Rectal smooth muscle tissue (tissue), 1 donor: ENCODE measurements around the gene LIPE.

ENCODE experiments used
- H3K27ac ChIP-seq: one replicate; pipeline ENCODE4 v1.7.0; 2013; ENCODE audit warnings: low read depth, low read length, inconsistent platforms
- H3K27me3 ChIP-seq: one replicate; pipeline ENCODE4 v1.7.0; 2013; ENCODE audit warnings: low read length; ENCODE audit not compliant: control insufficient read depth, insufficient read depth
- H3K36me3 ChIP-seq: one replicate; pipeline ENCODE4 v1.7.0; 2013; ENCODE audit warnings: low read length; ENCODE audit not compliant: control insufficient read depth, insufficient read depth
- H3K4me1 ChIP-seq: one replicate; pipeline ENCODE4 v1.7.0; 2013; ENCODE audit warnings: low read length; ENCODE audit not compliant: control insufficient read depth, insufficient read depth
- H3K4me3 ChIP-seq: one replicate; pipeline ENCODE4 v1.7.0; 2013; ENCODE audit warnings: low read length
- H3K9ac ChIP-seq: one replicate; pipeline ENCODE4 v1.7.0; 2013; ENCODE audit warnings: low read length

The LIPE gene

DNA sequence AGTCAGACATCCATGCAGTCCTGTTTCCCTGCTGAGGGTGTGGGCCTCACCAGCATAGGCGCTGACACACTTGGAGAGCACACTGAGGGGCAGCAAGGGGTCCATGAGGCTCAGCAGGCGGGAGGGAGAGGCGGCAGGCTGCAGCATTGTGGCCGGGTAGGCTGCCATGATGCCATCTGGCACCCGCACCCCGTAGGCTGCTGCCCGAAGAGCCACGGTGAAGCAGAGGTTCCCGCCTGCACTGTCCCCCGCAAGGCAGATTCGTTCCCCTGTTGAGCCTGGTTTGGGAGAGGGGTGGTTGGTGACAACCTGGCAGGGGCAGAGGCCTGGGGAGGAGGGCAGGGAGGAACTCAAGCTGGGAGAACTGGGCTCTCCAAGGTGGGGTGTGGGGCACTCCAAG, 21.1 kb downstream of the LIPE start:
- Histone ChIP-seq H3K4me3 (no peak overlapping the region), H3K27me3 (no peaks in the 10 kb centered on the region), H3K9ac (no peak overlapping the region), H3K4me1 (no peaks in the 10 kb centered on the region), H3K27ac (no peak overlapping the region), H3K36me3 (peaks cover 2% of the 10 kb centered on the region)

DNA sequence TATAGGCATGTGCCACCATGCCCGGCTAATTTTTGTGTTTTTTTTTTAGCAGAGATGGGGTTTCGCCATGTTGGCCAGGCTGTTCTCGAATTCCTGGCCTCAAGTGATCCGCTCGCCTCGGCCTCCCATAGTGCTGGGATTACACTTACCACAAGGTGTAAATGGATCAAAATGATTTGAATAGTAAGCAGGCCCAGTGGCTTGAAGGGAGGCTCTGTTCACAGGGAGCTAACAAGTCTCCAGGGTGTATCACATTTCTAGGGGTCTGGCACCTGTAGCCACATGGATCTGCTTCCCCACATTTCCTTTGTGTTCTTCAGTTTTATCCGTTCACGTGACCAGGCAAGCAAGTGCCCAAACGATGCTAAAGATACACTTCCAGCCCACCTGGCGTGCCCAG, 23.6 kb downstream of the LIPE start:
- peaks cover 2% of the 10 kb centered on the region for H3K36me3 ChIP-seq
- H3K9ac ChIP-seq: no peak overlapping the region
- H3K27me3 ChIP-seq: no peaks in the 10 kb centered on the region
- peaks cover 3% of the 10 kb centered on the region for H3K4me1 ChIP-seq
- no peak overlapping the region for H3K4me3 ChIP-seq
- H3K27ac ChIP-seq: no peak overlapping the region

DNA sequence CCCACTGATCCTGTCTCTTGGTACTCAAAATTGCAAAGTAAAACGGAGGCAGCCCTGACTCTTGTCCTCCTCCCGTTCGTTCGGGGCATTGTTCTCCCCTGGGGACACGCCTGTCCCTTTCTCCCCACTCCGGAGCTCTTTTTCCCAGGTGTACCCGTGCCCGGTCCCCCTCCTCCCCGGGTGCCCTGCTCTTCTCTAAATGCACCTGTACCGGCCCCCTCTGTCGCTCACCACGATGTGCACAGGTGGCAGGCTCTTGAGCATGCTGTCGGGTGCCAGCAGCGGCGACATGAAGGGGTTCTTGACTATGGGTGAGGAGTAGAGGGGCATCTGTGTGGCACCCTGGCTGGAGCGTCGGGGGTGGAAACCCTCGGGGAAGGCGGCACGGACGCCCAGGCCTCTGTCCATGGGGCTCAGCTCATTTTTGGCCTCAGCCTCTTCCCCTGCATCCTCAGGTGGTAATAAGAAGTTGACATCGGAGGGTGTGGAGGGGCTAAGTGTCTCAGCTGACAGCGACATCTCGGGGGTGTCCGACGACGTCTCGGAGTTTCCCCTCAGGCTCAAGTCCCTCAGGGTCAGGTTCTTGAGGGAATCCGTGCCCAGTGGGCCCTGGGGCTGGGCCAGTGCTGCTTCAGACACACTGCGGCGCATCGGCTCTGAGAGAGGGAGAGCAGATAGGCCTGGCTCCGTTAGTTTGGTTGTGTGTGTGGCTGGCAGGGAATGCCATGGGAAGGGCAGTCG, 24.6 kb downstream of the LIPE start:
- peak overlapping the region; percentile 15 for H3K4me3 ChIP-seq
- no peak overlapping the region for H3K27ac ChIP-seq
- H3K27me3 ChIP-seq: no peaks in the 10 kb centered on the region
- H3K4me1 ChIP-seq: peaks cover 4% of the 10 kb centered on the region
- H3K9ac ChIP-seq: no peak overlapping the region
- peaks cover 2% of the 10 kb centered on the region for H3K36me3 ChIP-seq

DNA sequence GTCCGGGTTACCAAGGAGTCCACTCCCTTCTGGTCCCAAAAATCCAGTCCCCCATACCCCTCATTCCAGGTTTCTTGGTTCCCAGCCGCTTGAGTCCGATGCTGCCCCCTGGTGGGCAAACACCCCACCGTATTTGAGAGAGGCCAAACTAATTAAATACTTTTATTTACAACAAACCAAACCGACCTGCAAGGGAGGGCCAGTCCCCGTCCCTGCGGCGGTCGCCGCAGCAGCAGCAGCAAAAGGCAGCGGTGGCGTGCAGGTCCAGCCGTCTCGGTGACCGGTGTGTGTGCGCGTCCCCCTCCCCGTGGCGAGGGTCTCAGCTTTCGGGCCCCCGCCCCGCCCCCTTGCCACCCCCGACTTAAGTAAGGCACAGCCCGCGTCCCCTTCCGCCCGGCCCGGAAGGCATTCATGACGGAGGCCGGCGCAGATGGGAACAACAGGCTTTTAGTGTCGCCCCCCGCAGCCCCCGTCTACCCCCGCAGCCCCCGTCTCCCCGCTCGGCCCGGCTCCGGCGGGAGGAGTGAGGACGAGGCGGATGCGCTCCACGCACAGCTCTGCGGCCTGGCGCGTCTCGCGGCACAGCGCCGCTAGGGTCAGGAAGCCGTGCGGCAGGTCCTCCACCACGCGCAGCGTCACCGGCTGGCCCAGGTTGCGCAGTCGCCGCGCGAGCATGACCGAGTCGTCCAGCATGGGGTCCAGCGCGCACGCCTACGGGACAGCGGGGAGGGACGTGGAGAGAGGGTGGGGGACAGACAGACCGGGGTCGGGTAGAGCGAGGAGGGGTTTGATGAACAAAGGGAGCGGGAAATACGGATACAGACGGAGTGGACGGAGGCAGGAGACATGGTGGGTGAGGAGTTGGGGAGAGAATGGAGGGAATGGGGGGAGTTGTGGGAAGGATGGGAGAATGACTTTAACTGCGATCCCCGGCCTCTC, 25.6 kb downstream of the LIPE start:
- no peak overlapping the region for H3K9ac ChIP-seq
- no peaks in the 10 kb centered on the region for H3K27me3 ChIP-seq
- H3K27ac ChIP-seq: no peak overlapping the region
- H3K4me1 ChIP-seq: peaks cover 7% of the 10 kb centered on the region
- peak overlapping the region; percentile 74 for H3K4me3 ChIP-seq
- peaks cover 2% of the 10 kb centered on the region for H3K36me3 ChIP-seq

DNA sequence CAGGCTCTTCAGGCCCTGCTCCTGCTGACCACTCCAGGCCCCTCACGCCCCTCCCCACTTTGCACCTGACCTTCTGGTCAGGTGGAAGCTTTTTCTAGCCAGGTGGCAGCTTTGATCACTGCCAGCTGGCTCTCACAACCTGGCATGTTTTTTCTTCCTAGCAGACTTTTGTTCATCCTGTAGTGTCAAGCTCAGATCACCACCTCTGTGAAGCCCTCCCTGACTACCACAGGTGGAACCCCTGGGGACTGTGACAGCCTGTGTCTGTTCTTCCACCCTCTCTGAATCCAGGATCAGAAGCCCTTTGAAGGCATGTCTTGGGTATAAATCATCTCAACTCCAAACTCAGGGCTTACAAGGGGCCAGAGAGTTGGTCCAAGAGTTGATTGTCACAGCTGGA, 26.8 kb downstream of the LIPE start:
- Histone ChIP-seq H3K36me3 (peaks cover 2% of the 10 kb centered on the region), H3K27ac (no peak overlapping the region), H3K4me1 (peaks cover 10% of the 10 kb centered on the region), H3K27me3 (no peaks in the 10 kb centered on the region), H3K9ac (no peak overlapping the region), H3K4me3 (no peak overlapping the region)

DNA sequence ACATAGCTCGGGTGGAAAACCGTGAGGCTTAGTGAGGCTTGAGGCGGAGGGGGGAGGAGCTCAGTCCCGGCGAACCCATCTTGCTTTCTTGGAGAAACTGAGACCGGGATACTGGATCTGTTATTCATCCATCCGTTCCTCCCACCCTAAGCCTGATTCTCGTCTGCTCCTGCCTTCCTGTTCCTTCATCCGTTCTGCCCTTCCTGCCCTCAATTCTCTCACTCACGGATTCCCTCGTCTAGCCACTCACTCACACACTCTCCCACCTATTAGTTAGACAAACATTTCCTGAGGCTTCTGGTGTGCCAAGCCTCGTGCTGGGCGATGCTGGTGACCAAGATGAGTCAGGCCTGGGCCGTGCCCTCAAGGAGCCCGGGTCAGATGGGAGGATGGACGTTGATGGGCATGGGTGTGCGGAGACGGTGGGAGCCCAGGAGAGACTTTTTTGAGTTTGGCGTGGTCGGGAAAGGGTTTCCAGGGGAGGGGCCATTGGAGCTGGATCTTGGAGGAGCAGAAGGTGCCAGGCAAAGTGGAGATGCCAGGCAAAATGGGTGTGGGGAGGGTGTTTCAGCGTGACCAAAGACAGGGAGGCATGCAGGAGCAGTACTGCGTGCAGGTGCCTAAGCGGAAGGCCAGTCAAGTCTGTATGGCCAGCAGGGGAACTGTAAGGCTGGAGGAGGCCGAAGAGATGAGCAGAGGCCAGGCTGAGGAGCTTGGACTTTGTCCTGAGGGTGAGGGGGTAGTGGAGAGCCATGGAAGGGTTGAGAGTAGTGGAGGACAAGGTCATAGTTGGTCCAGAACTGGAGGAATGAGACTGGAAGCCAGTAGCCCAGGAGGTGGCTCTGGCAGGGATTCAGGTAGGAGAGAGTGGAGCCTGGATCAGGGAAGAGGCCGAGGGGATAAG, 29.7 kb downstream of the LIPE start:
- Histone ChIP-seq H3K27me3 (no peaks in the 10 kb centered on the region), H3K27ac (peak overlapping the region; percentile 79), H3K36me3 (no peaks in the 10 kb centered on the region), H3K9ac (peak overlapping the region; percentile 54), H3K4me1 (peaks cover 10% of the 10 kb centered on the region), H3K4me3 (peak overlapping the region; percentile 82)

DNA sequence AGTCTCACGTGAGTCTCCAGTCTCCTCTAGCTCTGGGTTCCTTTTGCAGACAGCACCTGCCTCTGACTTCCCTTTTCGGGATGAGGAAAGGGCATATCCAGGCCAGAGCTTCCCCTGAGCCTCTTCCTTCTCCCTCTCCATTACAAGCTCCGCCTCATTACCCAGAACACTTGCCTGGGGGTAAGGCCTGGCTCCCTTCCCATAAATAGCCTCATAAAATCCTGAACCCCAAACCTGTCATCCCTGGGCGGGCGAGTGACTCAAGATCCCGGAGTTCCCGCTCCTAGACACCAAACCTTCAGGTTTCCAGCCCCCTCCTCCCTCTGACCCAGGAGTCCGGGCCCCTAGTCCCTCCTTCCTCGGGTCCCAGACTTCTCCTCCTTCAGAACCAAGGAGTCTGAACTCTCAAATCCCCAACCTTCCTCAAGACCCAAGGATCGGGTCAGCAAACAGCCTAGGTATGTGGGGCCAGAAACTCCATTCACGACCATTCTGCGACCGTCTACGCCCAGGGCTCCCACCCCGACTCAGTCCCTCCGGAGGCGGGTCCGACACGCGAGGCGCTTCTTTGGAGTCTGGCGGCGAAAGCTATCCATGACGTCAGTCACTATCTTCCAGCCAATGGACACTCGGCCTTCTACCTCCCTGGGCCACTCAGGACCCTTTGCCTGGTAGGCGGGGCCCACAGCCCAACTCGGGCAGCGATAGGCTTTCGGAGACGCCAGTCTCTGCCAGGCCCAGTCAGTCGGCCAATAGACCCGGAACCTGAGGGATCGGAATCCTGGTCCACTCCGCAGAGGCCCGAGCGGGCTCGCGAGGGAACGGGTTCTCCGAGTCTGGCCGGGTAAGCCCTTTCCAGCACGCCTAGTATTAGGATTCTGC, 30.6 kb downstream of the LIPE start:
- Histone ChIP-seq H3K4me1 (peaks cover 10% of the 10 kb centered on the region), H3K9ac (peak overlapping the region; percentile 89), H3K27me3 (no peaks in the 10 kb centered on the region), H3K27ac (peak overlapping the region; percentile 88), H3K36me3 (no peaks in the 10 kb centered on the region), H3K4me3 (peak overlapping the region; percentile 82)

DNA sequence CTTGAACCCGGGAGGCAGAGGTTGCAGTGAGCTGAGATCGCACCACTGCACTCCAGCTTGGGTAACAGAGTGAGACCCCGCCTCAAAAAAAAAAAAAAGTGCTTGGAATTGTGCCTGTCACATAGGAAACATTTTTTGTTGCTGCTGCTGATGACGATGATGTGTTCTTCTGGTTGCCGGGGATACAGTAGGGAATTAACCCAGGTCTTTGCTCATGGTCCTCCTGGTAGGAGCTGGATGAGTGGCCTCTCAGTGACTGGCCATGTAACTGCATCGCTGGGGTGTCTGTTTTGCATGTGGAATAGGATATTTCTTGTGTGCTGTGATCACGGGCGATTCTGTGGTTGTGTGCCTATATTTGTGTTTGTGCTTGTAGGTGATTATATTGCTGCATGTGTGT, 32.4 kb downstream of the LIPE start:
- no peak overlapping the region for H3K27ac ChIP-seq

DNA sequence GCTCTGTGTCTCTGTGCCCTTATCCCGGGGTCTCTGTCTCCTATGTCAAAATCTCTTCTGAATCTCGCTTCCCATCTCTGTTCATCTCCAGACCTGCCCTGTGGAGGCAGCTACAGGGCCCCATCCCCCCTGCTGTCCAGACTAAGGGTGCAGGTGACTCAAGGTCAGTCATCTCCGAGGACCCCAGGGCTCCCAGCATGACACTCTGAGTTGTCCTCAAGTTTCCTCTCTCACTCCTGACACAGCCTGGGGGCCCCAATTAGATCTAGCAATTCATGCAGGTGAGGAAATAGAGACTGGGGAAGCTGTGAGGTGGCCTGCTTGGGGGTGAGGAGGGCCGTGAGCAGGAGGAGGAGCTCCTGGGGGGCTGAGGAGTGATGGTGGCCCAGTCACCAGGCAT, 35.0 kb downstream of the LIPE start:
- H3K4me1 ChIP-seq: peaks cover 3% of the 10 kb centered on the region
- H3K27me3 ChIP-seq: peaks cover 13% of the 10 kb centered on the region
- H3K36me3 ChIP-seq: no peaks in the 10 kb centered on the region

More for the DNA sequence above, 32.4 kb downstream of the LIPE start:
- Histone ChIP-seq H3K4me1 (peaks cover 8% of the 10 kb centered on the region), H3K36me3 (no peaks in the 10 kb centered on the region), H3K27me3 (peaks cover 6% of the 10 kb centered on the region), H3K4me3 (no peak overlapping the region), H3K9ac (no peak overlapping the region)

DNA sequence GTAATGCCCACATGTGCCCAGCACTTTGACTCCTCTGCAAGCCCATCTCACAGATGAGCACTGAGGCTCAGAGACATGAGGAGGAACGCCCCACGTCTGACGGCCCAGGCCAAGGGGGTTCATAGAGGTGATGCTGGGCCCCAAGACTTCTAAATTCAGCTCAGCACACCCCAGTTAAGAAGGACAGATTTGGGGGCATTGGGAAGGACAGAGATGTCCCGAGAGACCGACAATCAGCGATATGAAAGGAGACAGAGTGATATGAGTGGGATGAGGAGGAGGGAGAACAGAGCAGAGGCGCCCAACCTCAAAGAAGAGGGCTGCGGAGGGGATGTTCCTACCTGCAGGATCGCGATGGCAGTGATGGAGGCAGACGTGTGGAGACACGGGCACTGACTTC, 37.3 kb downstream of the LIPE start, which contains the start of gene CNFN:
Gene CNFN (minus strand): TSS at position 399 of the 400 bp plus-strand sequence. CDS start 1,260 bp downstream, outside the sequence.
- Histone ChIP-seq H3K27ac (no peak within 1 kb of the TSS), H3K36me3 (no peaks in the 10 kb centered on the region), H3K4me1 (no peaks in the 10 kb centered on the region), H3K4me3 (no peak within 1 kb of the TSS), H3K27me3 (peaks cover 13% of the 10 kb centered on the region), H3K9ac (no peak within 1 kb of the TSS)

More for the DNA sequence above, 35.0 kb downstream of the LIPE start:
- Histone ChIP-seq H3K27ac (no peak overlapping the region), H3K9ac (no peak overlapping the region), H3K4me3 (no peak overlapping the region)

DNA sequence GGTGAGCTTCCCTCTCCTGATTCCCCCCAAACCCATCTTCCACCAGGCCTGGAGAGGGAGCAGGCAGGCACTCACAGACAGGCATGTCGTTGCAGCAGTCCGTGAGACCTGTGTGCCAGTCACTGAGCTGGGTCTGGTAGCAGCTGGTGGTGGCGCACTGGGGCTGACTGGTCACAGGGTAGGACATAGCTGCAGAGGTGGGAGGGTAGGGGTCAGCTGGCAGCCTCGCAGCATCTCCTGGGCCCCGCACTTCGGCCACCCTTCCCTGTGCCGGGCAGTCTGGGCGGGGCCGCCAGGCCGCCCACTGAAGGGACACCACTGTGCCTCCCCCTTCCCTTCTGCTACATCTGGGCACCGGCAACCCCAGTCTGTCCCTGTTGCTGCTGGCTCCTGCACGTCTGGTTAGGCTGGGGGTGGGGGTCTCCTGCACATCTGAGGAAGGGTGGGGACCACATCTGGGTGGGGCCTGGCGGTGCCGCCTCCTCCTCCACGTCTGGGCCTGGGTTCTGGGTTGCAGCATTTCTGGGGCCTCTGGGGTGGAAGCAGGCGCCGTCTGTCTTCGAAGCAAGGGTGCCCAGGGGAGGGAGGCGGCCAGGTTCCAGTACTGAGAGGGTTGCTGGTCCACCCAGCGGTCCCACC, 38.2 kb downstream of the LIPE start:
- Histone ChIP-seq H3K27ac (no peak overlapping the region), H3K4me3 (no peak overlapping the region), H3K27me3 (peaks cover 13% of the 10 kb centered on the region), H3K9ac (no peak overlapping the region), H3K4me1 (no peaks in the 10 kb centered on the region), H3K36me3 (no peaks in the 10 kb centered on the region)
